ENCODE data around the gene DRAXIN. TPM values are rescaled to one million over a fixed set of nuclear protein-coding genes. Genes with fewer than 3 reads are reported as not detected.

The DRAXIN gene
- polyA plus RNA-seq, 1 donor, result 0.42 TPM

DNA sequence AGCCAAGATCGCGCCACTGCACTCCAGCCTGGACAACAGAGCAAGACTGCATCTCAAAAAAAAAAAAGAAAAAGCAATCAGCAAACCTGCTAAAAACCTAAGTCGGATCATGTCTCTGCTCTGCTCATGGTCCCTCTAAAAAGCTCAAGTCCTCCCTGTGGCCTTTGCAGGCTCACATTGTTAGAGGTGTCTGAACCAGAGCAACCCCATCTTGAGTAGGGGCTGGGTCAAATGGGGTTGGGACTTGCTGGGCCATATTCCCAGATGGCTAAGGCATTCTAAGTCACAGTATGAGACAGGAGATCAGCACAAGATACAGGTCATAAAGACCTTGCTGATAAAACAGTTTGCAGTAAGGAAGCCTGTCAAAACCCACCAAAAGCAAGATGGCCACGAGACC is 3.0 kb upstream of the DRAXIN start:
- no peak overlapping the region for H3K27ac ChIP-seq (ENCODE audit: low read length)
- H3K9me3 ChIP-seq (ENCODE audit: control insufficient read depth, low read depth, low read length), result peaks cover 4% of the 10 kb centered on the region
- no CpG with 5 or more reads among the region's 4 CpGs for WGBS (ENCODE audit: insufficient coverage, low lambda C conversion rate)
- peaks cover 3% of the 10 kb centered on the region for H3K4me1 ChIP-seq (ENCODE audit: control insufficient read depth, insufficient read depth, low read length)
- H3K36me3 ChIP-seq (ENCODE audit: control insufficient read depth, insufficient read depth, low read length), result no peaks in the 10 kb centered on the region
- DNase-seq, result no peak
- peaks cover 50% of the 10 kb centered on the region for H3K27me3 ChIP-seq (ENCODE audit: control insufficient read depth, insufficient read depth, low read length)
- no peak overlapping the region for H3K4me3 ChIP-seq (ENCODE audit: low read length)

DNA sequence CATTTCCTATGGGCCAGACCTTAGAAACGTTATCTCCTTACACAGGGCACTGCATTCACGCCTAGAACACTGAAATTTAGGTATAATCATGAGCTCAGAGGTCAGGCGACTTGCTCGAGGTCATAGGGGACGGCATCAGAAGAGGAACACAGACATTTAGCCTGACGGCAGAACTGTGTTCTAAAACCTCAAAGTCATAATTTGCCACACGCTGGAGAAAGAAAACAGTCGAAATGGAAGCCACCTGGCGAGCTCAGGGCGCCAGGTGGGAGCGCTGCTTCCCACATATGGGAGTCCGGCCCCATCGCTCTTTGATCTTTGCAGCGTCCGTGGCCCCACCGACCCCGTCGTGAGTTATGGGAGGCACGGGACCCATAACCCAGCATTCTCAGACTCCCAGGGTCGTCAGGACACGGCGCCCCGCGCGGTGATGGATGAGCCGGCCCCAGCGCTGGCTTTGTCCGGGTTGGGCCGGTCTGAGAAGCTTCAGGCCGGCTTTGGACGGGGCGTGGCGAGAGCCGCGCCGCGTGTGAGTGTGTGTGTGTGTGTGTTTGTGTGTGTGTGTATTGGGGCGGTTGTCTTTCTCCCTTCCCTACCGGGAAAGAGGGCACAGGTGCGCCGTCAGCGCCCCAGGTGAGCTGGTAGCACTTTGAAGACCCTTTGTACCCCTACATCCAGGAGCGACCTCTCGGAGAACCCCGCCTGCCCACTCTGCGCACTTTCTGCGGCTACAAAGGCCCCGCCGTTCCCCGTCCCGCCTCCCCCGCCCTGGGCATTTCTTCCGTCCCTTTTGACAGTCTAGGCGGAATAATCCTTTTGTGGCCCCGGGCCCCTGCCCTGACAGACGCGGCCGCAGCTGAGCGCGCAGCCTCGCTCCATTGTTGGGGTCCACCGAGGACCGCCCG is 861 bp upstream of the DRAXIN start:
- Histone ChIP-seq H3K4me1 (ENCODE audit: control insufficient read depth, insufficient read depth, low read length) (peaks cover 3% of the 10 kb centered on the region), H3K4me3 (ENCODE audit: low read length) (peak overlapping the region; percentile 37), H3K9me3 (ENCODE audit: control insufficient read depth, low read depth, low read length) (peaks cover 4% of the 10 kb centered on the region), H3K27me3 (ENCODE audit: control insufficient read depth, insufficient read depth, low read length) (peaks cover 56% of the 10 kb centered on the region), H3K36me3 (ENCODE audit: control insufficient read depth, insufficient read depth, low read length) (no peaks in the 10 kb centered on the region), H3K27ac (ENCODE audit: low read length) (no peak overlapping the region)
- no CpG with 5 or more reads among the region's 64 CpGs for WGBS (ENCODE audit: insufficient coverage, low lambda C conversion rate)
- DNase-seq, result peak; percentile 12 to 37

DNA sequence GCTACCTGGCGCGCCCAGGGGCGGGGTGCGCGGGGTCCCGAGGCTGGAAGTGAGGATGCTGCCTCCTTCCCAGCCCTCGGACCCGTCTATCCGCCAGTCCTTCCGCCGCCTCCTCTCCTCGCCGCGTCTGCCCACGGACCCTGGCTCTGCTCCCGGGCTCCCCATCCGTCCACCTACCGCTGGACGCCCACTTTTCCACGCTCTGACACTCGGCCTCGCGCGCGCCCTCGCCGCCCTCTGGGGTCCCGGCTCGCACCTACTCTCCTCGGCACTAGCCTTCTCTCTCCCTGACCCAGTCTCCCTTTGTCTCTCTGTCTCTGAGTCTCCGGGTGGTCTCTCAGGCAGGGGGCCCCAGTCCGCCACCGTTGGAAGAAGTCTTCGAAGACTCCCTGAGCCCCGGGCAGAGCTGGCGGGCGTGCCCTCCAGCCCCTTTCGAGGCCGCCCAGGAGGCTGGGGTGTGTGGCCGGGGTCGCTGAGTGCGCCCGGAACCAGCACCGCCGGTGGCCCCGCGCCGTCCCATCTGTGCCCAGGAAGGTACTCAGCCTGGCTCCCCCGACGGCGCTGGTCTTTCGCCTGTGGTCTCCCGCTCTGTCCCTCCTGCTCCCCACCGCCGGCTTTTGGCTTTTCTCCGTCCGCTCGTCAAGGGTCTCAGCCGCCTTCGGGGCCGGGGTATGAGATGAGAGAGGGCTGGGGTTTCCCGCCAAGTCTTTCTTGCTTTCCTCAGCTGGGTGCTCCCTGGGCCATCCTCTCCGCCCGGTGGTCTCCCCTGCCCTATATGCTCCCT is 610 bp downstream of the DRAXIN start:
- H3K27me3 ChIP-seq (ENCODE audit: control insufficient read depth, insufficient read depth, low read length), result peaks cover 56% of the 10 kb centered on the region
- H3K4me3 ChIP-seq (ENCODE audit: low read length), result no peak overlapping the region
- H3K27ac ChIP-seq (ENCODE audit: low read length), result no peak overlapping the region

DNA sequence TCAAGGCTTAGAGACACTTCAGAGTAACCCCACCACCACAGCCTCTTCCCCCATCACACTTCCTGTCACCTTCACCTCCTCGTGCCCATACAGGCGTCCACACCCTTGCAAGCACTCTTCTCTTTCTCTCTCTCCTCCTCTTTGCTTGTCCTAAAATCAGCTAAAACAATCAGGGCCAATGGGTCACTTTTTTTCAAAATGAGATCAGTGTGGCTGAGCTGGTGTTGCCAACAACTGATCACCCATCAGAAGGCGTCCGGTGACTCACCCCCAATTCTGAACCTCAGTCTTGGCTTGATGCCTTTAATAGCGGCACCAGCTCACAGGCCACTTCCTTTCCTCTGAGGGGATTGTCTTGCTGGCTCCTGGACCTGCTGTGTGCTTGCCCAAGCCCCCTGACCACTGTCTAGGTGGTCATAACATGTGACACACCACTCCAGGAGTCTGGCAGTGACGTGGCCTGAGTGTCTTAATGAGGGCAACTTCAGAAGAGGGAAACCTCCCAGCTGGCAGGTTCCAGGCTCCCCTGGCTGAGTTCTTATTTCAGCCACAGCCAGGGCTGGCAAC is 1.6 kb downstream of the DRAXIN start:
- no peaks in the 10 kb centered on the region for H3K36me3 ChIP-seq (ENCODE audit: control insufficient read depth, insufficient read depth, low read length)
- peaks cover 3% of the 10 kb centered on the region for H3K4me1 ChIP-seq (ENCODE audit: control insufficient read depth, insufficient read depth, low read length)
- H3K27ac ChIP-seq (ENCODE audit: low read length), result no peak overlapping the region
- WGBS (ENCODE audit: insufficient coverage, low lambda C conversion rate), result 8% methylated on average over 2 of the region's 6 CpGs
- H3K4me3 ChIP-seq (ENCODE audit: low read length), result no peak overlapping the region
- H3K27me3 ChIP-seq (ENCODE audit: control insufficient read depth, insufficient read depth, low read length), result peaks cover 56% of the 10 kb centered on the region
- no peak for DNase-seq
- peaks cover 4% of the 10 kb centered on the region for H3K9me3 ChIP-seq (ENCODE audit: control insufficient read depth, low read depth, low read length)

More for the DNA sequence above, 610 bp downstream of the DRAXIN start:
- H3K9me3 ChIP-seq (ENCODE audit: control insufficient read depth, low read depth, low read length), result peaks cover 4% of the 10 kb centered on the region
- no peak for DNase-seq
- WGBS (ENCODE audit: insufficient coverage, low lambda C conversion rate), result no CpG with 5 or more reads among the region's 64 CpGs
- no peaks in the 10 kb centered on the region for H3K36me3 ChIP-seq (ENCODE audit: control insufficient read depth, insufficient read depth, low read length)
- H3K4me1 ChIP-seq (ENCODE audit: control insufficient read depth, insufficient read depth, low read length), result peaks cover 3% of the 10 kb centered on the region

DNA sequence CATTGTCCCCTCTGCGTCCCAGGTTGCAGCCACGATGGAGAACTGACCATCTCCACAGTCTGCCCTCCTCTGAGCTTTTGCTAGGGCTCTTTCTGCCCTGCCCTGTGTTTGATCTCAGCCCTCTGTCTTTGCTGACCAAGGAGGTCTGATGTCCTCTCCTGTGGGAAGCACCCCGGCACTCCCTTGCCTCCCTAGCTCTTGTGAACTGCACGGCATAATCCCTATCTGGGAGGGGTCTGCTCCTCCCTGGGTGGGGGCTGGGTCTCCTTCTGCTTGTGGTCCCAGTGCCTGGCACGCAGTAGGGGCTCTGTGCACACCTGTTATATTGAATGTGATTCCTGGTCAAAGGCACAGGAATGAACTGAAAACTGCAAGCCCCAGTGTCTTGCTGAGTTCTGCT is 2.4 kb downstream of the DRAXIN start:
- no peak for DNase-seq
- no CpG with 5 or more reads among the region's 5 CpGs for WGBS (ENCODE audit: insufficient coverage, low lambda C conversion rate)
- Histone ChIP-seq H3K9me3 (ENCODE audit: control insufficient read depth, low read depth, low read length) (peaks cover 4% of the 10 kb centered on the region), H3K27ac (ENCODE audit: low read length) (no peak overlapping the region), H3K4me1 (ENCODE audit: control insufficient read depth, insufficient read depth, low read length) (peaks cover 3% of the 10 kb centered on the region), H3K27me3 (ENCODE audit: control insufficient read depth, insufficient read depth, low read length) (peaks cover 56% of the 10 kb centered on the region), H3K36me3 (ENCODE audit: control insufficient read depth, insufficient read depth, low read length) (no peaks in the 10 kb centered on the region), H3K4me3 (ENCODE audit: low read length) (no peak overlapping the region)

DNA sequence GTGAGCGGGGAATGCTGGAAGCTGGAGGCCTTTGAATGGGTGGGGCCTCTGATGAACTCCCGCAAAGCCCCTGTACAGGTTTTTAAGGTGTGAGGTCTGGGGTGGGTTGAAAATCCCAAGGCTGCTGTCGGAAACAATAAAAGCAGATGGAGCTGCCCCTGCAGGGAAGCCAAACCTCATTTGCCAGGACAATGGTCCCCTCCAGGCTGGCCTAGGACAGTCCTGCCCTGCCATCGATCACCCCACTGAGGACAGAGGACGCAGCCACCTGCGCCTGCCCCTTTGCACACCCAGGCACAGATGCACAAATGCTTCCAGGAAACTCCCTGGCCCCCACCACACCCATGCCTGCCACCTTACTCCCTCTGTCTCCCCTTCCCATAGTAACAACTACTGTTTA is 4.4 kb downstream of the DRAXIN start:
- Histone ChIP-seq H3K27me3 (ENCODE audit: control insufficient read depth, insufficient read depth, low read length) (peaks cover 49% of the 10 kb centered on the region), H3K27ac (ENCODE audit: low read length) (no peak overlapping the region), H3K4me1 (ENCODE audit: control insufficient read depth, insufficient read depth, low read length) (no peaks in the 10 kb centered on the region), H3K36me3 (ENCODE audit: control insufficient read depth, insufficient read depth, low read length) (no peaks in the 10 kb centered on the region), H3K4me3 (ENCODE audit: low read length) (no peak overlapping the region), H3K9me3 (ENCODE audit: control insufficient read depth, low read depth, low read length) (no peaks in the 10 kb centered on the region)
- no peak for DNase-seq
- WGBS (ENCODE audit: insufficient coverage, low lambda C conversion rate), result no CpG with 5 or more reads among the region's 6 CpGs

DNA sequence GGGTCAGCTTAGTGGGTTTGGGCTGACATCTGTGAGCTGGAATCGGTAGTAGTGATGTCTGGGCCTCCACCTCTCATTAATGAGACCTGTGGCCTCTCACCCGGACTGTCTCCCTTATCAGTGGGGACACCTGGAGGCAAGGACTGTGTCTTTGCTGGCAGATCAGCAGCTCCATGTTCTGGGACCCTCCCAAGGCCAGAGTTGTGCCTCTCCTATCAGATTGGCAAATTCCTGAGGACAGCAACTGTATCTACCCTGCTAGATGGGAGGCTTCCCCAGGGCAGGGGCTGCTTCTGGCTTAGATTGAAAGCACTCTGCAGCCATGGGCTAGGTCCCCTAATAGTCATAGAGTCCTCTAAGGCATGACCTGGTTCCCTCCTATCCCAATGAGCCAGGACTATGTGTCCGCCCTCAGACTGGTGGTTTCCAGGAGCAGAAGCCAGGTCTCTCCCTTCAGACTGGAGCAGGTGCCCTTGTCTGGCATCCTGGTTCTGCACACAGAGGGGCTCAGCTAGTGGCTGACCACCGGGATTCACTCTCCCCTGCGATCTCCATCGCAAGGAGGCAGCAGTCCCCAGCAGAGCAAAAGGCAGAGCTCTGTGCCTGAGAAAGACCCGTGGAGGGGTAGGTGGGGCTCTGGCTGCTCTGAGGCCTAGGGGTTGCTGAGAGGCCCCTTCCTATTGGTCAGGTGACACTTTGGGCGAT is 5.8 kb downstream of the DRAXIN start:
- H3K9me3 ChIP-seq (ENCODE audit: control insufficient read depth, low read depth, low read length), result no peaks in the 10 kb centered on the region
- DNase-seq, result no peak
- no peak overlapping the region for H3K4me3 ChIP-seq (ENCODE audit: low read length)
- no peaks in the 10 kb centered on the region for H3K36me3 ChIP-seq (ENCODE audit: control insufficient read depth, insufficient read depth, low read length)
- WGBS (ENCODE audit: insufficient coverage, low lambda C conversion rate), result no CpG with 5 or more reads among the region's 8 CpGs
- H3K27ac ChIP-seq (ENCODE audit: low read length), result no peak overlapping the region
- no peaks in the 10 kb centered on the region for H3K4me1 ChIP-seq (ENCODE audit: control insufficient read depth, insufficient read depth, low read length)
- H3K27me3 ChIP-seq (ENCODE audit: control insufficient read depth, insufficient read depth, low read length), result peaks cover 45% of the 10 kb centered on the region

DNA sequence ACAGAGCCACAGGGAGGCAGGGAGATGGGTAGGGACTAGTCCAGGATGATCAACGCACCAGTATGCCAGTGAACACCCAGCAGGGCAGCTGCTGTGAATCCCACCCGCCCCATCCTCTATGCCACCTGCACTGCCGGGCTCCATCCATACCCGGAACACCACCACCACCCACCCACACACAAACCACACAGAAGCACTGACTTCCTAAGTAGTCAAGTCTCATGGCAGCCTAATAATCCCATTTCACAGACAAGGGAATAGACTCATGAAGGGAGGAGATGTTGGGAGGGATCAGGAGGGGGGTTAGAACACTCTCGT is 6.3 kb downstream of the DRAXIN start:
- Histone ChIP-seq H3K9me3 (ENCODE audit: control insufficient read depth, low read depth, low read length) (no peaks in the 10 kb centered on the region), H3K4me3 (ENCODE audit: low read length) (no peak overlapping the region), H3K36me3 (ENCODE audit: control insufficient read depth, insufficient read depth, low read length) (no peaks in the 10 kb centered on the region), H3K27me3 (ENCODE audit: control insufficient read depth, insufficient read depth, low read length) (peaks cover 40% of the 10 kb centered on the region), H3K27ac (ENCODE audit: low read length) (no peak overlapping the region), H3K4me1 (ENCODE audit: control insufficient read depth, insufficient read depth, low read length) (no peaks in the 10 kb centered on the region)
- DNase-seq, result no peak
- no CpG with 5 or more reads among the region's 5 CpGs for WGBS (ENCODE audit: insufficient coverage, low lambda C conversion rate)

DNA sequence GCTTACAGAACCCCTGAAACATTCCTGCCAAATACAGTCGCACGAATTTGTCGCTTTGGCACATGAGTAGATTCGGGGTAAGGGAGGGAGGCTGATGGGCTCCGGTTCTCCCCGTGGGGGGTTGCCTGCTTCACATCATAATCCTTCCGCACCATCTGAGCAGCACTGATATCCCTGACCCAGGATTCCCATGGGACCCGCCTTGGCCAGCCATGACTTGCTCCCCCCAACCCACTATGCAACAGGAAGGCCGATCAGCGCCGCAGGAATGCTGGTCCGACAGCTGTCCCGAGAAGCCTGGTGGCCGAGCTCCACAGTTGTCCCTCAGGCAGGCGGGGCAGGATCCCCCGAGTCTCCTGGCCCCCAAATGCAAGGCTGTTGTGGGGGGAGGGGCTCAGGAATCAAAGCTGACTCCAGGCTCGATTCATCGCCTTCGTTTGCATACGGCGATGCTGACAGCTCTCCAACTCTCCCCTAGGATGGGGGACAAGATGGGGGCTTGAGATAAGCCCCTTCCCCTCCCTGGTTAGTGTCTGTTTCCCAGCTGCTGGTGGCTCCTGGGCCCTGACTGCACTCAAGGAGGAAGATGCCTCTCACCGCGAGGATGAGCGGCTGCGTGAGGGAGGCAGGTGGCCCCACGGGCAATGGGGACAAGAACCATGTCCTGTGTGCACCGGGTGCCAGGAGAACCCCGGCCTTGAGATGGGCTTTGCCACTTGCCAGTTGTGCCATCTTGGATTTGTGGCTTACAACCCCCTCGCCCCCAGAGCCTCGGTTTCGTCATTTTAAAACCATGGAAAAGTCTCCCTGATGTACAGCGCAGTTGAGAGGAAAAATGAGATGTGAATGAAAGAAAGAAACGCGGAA is 9.3 kb downstream of the DRAXIN start:
- no peak overlapping the region for H3K27ac ChIP-seq (ENCODE audit: low read length)

More for the DNA sequence above, 9.3 kb downstream of the DRAXIN start:
- WGBS (ENCODE audit: insufficient coverage, low lambda C conversion rate), result 72% methylated on average over 2 of the region's 34 CpGs
- H3K4me3 ChIP-seq (ENCODE audit: low read length), result no peak overlapping the region
- peaks cover 44% of the 10 kb centered on the region for H3K27me3 ChIP-seq (ENCODE audit: control insufficient read depth, insufficient read depth, low read length)
- DNase-seq, result no peak
- H3K4me1 ChIP-seq (ENCODE audit: control insufficient read depth, insufficient read depth, low read length), result no peaks in the 10 kb centered on the region
- no peaks in the 10 kb centered on the region for H3K9me3 ChIP-seq (ENCODE audit: control insufficient read depth, low read depth, low read length)
- no peaks in the 10 kb centered on the region for H3K36me3 ChIP-seq (ENCODE audit: control insufficient read depth, insufficient read depth, low read length)
